ENCODE data around the gene MAP2K4. TPM values are rescaled to one million over a fixed set of nuclear protein-coding genes. Genes with fewer than 3 reads are reported as not detected.

MAP2K4 gene
- total RNA-seq, 3 donors from 2014 or later, result 32.2 to 39.3 (median 33.1) TPM

GRCh38 chr17:12021623-12022140 lies 1.0 kb downstream of the MAP2K4 start:
- Mint-ChIP-seq H3K36me3 (ENCODE audit: insufficient read depth) (peaks cover 3% of the 10 kb centered on the region), H3K9me3 (no peaks in the 10 kb centered on the region), H3K27me3 (ENCODE audit: low read depth) (no peaks in the 10 kb centered on the region), H3K4me1 (ENCODE audit: low read depth) (peaks cover 54% of the 10 kb centered on the region), H3K4me3 (peak overlapping the region; percentile 79)
- DNase-seq, result no peak
- ATAC-seq, result no peak

GRCh38 chr17:12022310-12022709 lies 1.6 kb downstream of the MAP2K4 start:
- DNase-seq, result no peak
- peak overlapping the region; percentile 79 for H3K4me3 Mint-ChIP-seq
- peaks cover 3% of the 10 kb centered on the region for H3K36me3 Mint-ChIP-seq (ENCODE audit: insufficient read depth)
- no peak for ATAC-seq
- H3K27me3 Mint-ChIP-seq (ENCODE audit: low read depth), result no peaks in the 10 kb centered on the region
- no peaks in the 10 kb centered on the region for H3K9me3 Mint-ChIP-seq
- peaks cover 60% of the 10 kb centered on the region for H3K4me1 Mint-ChIP-seq (ENCODE audit: low read depth)

- no peaks in the 10 kb centered on the region for H3K27me3 Mint-ChIP-seq (ENCODE audit: low read depth)
- peaks cover 75% of the 10 kb centered on the region for H3K4me1 Mint-ChIP-seq (ENCODE audit: low read depth)
- H3K4me3 Mint-ChIP-seq, result no peak overlapping the region
- no peak for DNase-seq
- no peaks in the 10 kb centered on the region for H3K9me3 Mint-ChIP-seq
- H3K36me3 Mint-ChIP-seq (ENCODE audit: insufficient read depth), result peaks cover 3% of the 10 kb centered on the region
- ATAC-seq, result no peak
These were observed 3.6 kb downstream of the MAP2K4 start for GRCh38 chr17:12024327-12024726.

GRCh38 chr17:12027658-12028057 lies 7.0 kb downstream of the MAP2K4 start:
- no peak overlapping the region for H3K4me3 Mint-ChIP-seq
- no peaks in the 10 kb centered on the region for H3K27me3 Mint-ChIP-seq (ENCODE audit: low read depth)
- ATAC-seq (no peak), DNase-seq (no peak)
- H3K4me1 Mint-ChIP-seq (ENCODE audit: low read depth), result peaks cover 77% of the 10 kb centered on the region
- peaks cover 3% of the 10 kb centered on the region for H3K36me3 Mint-ChIP-seq (ENCODE audit: insufficient read depth)
- no peaks in the 10 kb centered on the region for H3K9me3 Mint-ChIP-seq

- DNase-seq (no peak), ATAC-seq (no peak)
- peaks cover 3% of the 10 kb centered on the region for H3K36me3 Mint-ChIP-seq (ENCODE audit: insufficient read depth)
- H3K4me3 Mint-ChIP-seq, result no peak overlapping the region
- H3K4me1 Mint-ChIP-seq (ENCODE audit: low read depth), result peaks cover 70% of the 10 kb centered on the region
- H3K9me3 Mint-ChIP-seq, result no peaks in the 10 kb centered on the region
- no peaks in the 10 kb centered on the region for H3K27me3 Mint-ChIP-seq (ENCODE audit: low read depth)
These were observed 7.9 kb downstream of the MAP2K4 start for GRCh38 chr17:12028611-12029010.

- H3K4me1 Mint-ChIP-seq (ENCODE audit: low read depth), result peaks cover 39% of the 10 kb centered on the region
- H3K27me3 Mint-ChIP-seq (ENCODE audit: low read depth), result no peaks in the 10 kb centered on the region
- peaks cover 16% of the 10 kb centered on the region for H3K36me3 Mint-ChIP-seq (ENCODE audit: insufficient read depth)
- H3K9me3 Mint-ChIP-seq, result no peaks in the 10 kb centered on the region
- H3K4me3 Mint-ChIP-seq, result no peak overlapping the region
- ATAC-seq (no peak), DNase-seq (no peak)
These were observed 13.9 kb downstream of the MAP2K4 start for GRCh38 chr17:12034538-12034937.

GRCh38 chr17:12035673-12036072 lies 15.0 kb downstream of the MAP2K4 start:
- ATAC-seq, result no peak
- Mint-ChIP-seq H3K36me3 (ENCODE audit: insufficient read depth) (peaks cover 16% of the 10 kb centered on the region), H3K4me3 (no peak overlapping the region), H3K4me1 (ENCODE audit: low read depth) (peaks cover 32% of the 10 kb centered on the region), H3K9me3 (no peaks in the 10 kb centered on the region), H3K27me3 (ENCODE audit: low read depth) (no peaks in the 10 kb centered on the region)
- no peak for DNase-seq

- H3K36me3 Mint-ChIP-seq (ENCODE audit: insufficient read depth), result peaks cover 16% of the 10 kb centered on the region
- peaks cover 36% of the 10 kb centered on the region for H3K4me1 Mint-ChIP-seq (ENCODE audit: low read depth)
- ATAC-seq (no peak), DNase-seq (no peak)
- H3K27me3 Mint-ChIP-seq (ENCODE audit: low read depth), result no peaks in the 10 kb centered on the region
- H3K9me3 Mint-ChIP-seq, result no peaks in the 10 kb centered on the region
- H3K4me3 Mint-ChIP-seq, result no peak overlapping the region
These were observed 17.3 kb downstream of the MAP2K4 start for GRCh38 chr17:12037970-12038369.

- Mint-ChIP-seq H3K4me1 (ENCODE audit: low read depth) (peaks cover 43% of the 10 kb centered on the region), H3K27me3 (ENCODE audit: low read depth) (no peaks in the 10 kb centered on the region), H3K4me3 (no peak overlapping the region), H3K9me3 (no peaks in the 10 kb centered on the region), H3K36me3 (ENCODE audit: insufficient read depth) (peaks cover 9% of the 10 kb centered on the region)
- no peak for DNase-seq
- ATAC-seq, result no peak
These were observed 19.8 kb downstream of the MAP2K4 start for GRCh38 chr17:12040478-12040877.

- Mint-ChIP-seq H3K36me3 (ENCODE audit: insufficient read depth) (peaks cover 6% of the 10 kb centered on the region), H3K4me1 (ENCODE audit: low read depth) (peaks cover 49% of the 10 kb centered on the region), H3K4me3 (no peak overlapping the region), H3K27me3 (ENCODE audit: low read depth) (no peaks in the 10 kb centered on the region), H3K9me3 (no peaks in the 10 kb centered on the region)
- ATAC-seq (peak; percentile 53 to 84), DNase-seq (no peak)
These were observed 20.6 kb downstream of the MAP2K4 start for GRCh38 chr17:12041312-12041711.

GRCh38 chr17:12043702-12044101 lies 23.0 kb downstream of the MAP2K4 start:
- H3K4me3 Mint-ChIP-seq, result no peak overlapping the region
- no peaks in the 10 kb centered on the region for H3K27me3 Mint-ChIP-seq (ENCODE audit: low read depth)
- ATAC-seq (no peak), DNase-seq (no peak)
- H3K4me1 Mint-ChIP-seq (ENCODE audit: low read depth), result peaks cover 53% of the 10 kb centered on the region
- no peaks in the 10 kb centered on the region for H3K36me3 Mint-ChIP-seq (ENCODE audit: insufficient read depth)
- no peaks in the 10 kb centered on the region for H3K9me3 Mint-ChIP-seq

GRCh38 chr17:12046786-12047185 lies 26.1 kb downstream of the MAP2K4 start:
- no peaks in the 10 kb centered on the region for H3K36me3 Mint-ChIP-seq (ENCODE audit: insufficient read depth)
- H3K9me3 Mint-ChIP-seq, result no peaks in the 10 kb centered on the region
- no peak for DNase-seq
- no peak overlapping the region for H3K4me3 Mint-ChIP-seq
- H3K27me3 Mint-ChIP-seq (ENCODE audit: low read depth), result no peaks in the 10 kb centered on the region
- ATAC-seq, result no peak
- H3K4me1 Mint-ChIP-seq (ENCODE audit: low read depth), result peaks cover 62% of the 10 kb centered on the region

- Mint-ChIP-seq H3K36me3 (ENCODE audit: insufficient read depth) (no peaks in the 10 kb centered on the region), H3K4me3 (no peak overlapping the region), H3K27me3 (ENCODE audit: low read depth) (no peaks in the 10 kb centered on the region), H3K9me3 (no peaks in the 10 kb centered on the region), H3K4me1 (ENCODE audit: low read depth) (peaks cover 64% of the 10 kb centered on the region)
- DNase-seq (no peak), ATAC-seq (no peak)
These were observed 27.2 kb downstream of the MAP2K4 start for GRCh38 chr17:12047681-12048376.

- H3K36me3 Mint-ChIP-seq (ENCODE audit: insufficient read depth), result no peaks in the 10 kb centered on the region
- DNase-seq, result no peak
- H3K4me1 Mint-ChIP-seq (ENCODE audit: low read depth), result peaks cover 71% of the 10 kb centered on the region
- H3K27me3 Mint-ChIP-seq (ENCODE audit: low read depth), result no peaks in the 10 kb centered on the region
- no peak overlapping the region for H3K4me3 Mint-ChIP-seq
- no peak for ATAC-seq
- no peaks in the 10 kb centered on the region for H3K9me3 Mint-ChIP-seq
These were observed 28.3 kb downstream of the MAP2K4 start for GRCh38 chr17:12048843-12049473.

GRCh38 chr17:12050646-12051225 lies 30.1 kb downstream of the MAP2K4 start:
- H3K4me3 Mint-ChIP-seq, result no peak overlapping the region
- DNase-seq (no peak), ATAC-seq (no peak)
- H3K4me1 Mint-ChIP-seq (ENCODE audit: low read depth), result peaks cover 75% of the 10 kb centered on the region
- H3K27me3 Mint-ChIP-seq (ENCODE audit: low read depth), result no peaks in the 10 kb centered on the region
- H3K36me3 Mint-ChIP-seq (ENCODE audit: insufficient read depth), result no peaks in the 10 kb centered on the region
- H3K9me3 Mint-ChIP-seq, result no peaks in the 10 kb centered on the region

Measured in activated T-cell treated with anti-CD3 and anti-CD28 coated beads, Interleukin-2, amount 50 U/mL, for 4 hours (primary cell).